ENCODE results near the gene CNOT6.
A peak's percentile ranks its signal among the peaks of the same experiment; 100 is the strongest.

CNOT6 gene

DNA sequence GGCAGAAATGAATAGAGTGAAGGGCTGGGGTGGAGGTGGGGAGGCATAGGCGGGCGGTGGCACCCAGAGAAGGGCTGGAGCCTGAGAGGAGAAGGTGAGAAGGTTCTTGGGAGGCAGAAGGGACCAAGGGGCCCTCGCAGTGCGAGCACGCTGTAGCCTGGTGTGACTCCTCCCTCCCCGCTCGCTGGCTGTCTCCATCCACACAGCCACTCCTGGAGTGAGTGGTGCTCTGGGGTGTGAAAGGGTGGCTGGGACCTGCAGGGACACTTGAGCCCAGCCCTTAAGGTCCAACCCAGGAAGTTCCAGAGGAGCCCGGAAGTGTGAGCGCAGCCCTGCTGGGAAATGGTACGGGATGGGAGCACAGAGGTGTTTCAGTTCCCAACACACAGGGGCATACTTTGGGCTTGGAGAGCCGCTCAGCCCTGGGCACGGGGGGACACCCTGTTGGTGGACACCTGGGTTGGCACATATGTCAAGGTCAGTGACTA lies 106.4 kb downstream of the CNOT6 start:
- DNase-seq (ENCODE audit: low read depth) = no peak

DNA sequence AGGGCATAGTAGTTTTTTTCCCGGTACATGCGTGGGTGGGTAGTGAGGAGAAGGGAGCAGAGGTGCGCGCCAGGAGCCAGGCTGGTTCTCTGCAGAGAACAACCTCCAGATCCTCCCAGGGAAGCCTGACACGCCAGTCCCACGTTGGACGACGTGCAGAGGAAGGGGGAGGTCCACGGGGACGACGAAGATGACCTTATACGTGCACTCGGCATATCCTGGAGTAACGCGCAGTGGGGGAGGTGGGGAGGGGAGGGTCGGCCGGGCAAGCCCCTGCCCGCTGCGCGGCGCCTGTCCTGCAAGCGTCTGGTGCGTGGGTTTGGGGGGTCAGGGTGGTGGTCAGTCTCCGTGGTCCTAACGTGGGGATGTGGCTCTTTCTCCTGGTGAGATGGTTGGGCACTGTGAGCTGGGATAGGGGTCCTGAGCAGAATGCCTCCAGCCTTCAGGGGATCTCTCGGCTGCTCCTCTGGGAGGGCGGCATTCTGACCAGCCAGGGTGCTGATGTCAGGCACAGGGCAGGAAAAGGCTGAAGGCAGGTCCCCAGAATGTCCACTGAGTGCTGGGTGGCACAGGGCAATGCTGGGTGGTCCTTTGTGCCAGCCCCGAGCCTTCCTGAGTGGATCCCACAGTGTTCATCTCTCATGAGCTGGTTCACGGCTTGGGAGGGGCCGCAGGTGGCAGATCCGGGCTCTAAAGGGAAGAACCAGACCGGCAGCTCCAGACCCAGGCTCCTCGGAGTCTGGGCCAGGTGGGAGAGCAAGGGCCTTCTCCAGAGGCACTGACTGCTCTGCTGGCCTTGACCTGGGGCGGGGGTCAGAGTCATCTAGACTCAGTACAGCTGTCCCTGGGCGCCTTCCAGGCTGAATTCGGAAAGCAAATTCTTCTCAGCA lies 107.7 kb downstream of the CNOT6 start:
- no peak for DNase-seq (ENCODE audit: low read depth)

- DNase-seq (ENCODE audit: low read depth) = no peak
Observed at GRCh38 chr5:180602481-180603075, 108.4 kb downstream of the CNOT6 start.

GRCh38 chr5:180603076-180603594 lies 109.0 kb downstream of the CNOT6 start:
- no peak for DNase-seq (ENCODE audit: low read depth)

GRCh38 chr5:180604271-180604670 lies 110.1 kb downstream of the CNOT6 start:
- DNase-seq (ENCODE audit: low read depth) = no peak

GRCh38 chr5:180605554-180606214 lies 111.5 kb downstream of the CNOT6 start:
- DNase-seq (ENCODE audit: low read depth) = no peak

DNA sequence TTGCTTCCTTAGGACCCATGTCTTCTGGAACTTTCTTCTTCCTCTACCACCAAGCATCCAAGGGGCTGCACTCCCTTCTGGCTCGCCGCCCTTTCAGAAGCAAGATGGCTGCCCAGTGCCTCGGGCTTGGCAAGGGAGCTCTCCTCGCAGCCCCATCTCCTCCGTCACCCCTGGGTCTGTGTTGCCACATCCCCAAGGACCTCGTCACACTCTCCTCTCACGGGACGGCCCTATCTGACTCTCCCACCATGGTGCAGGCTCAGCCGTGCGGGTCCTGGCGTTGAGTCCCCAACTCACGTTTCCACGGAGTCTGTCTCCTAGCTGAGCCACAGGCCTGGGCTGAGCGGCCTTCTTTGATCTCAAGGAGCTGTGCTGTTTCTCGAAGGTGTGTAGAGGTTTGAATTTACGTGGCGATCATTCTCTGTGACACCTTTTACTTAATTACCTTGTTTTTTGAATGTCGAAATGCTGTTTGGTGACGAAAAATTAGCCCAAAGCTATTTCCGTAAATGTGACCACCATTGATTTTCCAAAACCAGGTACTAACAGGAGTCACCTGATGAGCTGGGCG lies 112.1 kb downstream of the CNOT6 start:
- DNase-seq (ENCODE audit: low read depth) = no peak

DNA sequence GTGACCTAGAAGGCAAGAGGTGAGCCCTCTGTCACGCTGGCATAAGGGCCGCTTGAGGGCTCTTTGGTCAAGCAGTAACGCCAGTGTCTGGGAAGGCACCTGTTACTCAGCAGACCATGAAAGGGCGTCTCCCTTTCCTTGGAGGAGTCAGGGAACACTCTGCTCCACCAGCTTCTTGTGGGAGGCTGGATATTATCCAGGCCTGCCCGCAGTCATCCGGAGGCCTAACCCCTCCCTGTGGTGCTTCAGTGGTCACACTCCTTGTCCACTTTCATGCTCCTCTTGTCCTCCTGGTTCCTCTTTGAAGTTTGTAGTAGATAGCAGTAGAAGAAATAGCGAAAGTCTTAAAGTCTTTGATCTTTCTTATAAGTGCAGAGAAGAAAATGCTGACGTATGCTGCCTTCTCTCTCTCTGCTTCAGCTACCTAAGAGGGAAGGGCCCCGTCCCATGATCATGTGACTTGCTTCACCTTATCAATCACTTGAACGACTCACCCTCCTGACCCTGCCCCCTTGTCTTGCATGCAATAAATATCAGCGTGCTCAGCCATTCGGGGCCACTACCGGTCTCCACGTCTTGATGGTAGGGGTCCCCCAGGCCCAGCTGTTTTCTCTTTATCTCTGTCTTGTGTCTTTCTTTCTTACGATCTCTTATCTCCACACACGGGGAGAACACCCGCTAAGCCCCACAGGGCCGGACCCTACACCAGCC lies 113.8 kb downstream of the CNOT6 start:
- no peak for DNase-seq (ENCODE audit: low read depth)

DNA sequence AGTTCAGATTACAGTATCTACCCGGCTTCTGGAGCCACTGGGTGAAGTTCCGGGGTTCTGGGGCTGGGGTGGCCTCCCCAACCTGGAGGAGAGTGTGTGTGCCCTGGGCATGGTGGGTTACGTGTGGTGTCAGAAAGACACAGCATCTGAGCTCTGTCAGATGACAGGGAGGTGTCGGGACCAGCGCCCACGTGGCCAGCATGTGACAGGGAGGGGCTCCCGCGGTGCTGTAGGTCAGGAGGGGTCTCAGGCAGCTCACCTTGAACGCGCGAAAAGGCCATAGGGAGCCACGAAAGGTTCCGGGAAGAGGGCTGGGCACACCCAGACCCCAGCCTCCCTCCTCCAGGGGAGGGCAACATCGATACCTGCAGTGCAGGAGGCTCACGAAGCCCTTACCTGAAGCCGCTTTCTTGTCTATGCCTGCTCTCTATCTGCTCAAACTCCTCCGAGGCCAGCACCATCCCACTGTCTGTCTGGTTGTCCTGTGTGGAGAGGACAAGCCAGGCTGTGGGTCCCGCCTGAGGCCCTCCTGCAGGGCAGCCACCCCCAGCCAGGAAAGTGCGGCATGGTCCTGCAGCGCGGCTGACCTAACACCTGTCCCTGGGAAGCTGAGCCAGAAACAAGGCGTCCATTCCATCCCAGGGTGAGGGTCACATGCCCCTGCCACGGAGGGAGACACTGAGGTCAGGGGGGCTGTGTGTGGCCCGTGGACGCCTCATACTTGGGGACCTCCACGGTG lies 114.6 kb downstream of the CNOT6 start:
- DNase-seq (ENCODE audit: low read depth) = no peak

GRCh38 chr5:180609386-180609785 lies 115.2 kb downstream of the CNOT6 start:
- DNase-seq (ENCODE audit: low read depth) = no peak

- no peak for DNase-seq (ENCODE audit: low read depth)
Observed at GRCh38 chr5:180609817-180610550, 115.8 kb downstream of the CNOT6 start.

GRCh38 chr5:180611140-180611850 lies 117.1 kb downstream of the CNOT6 start:
- DNase-seq (ENCODE audit: low read depth) = no peak

DNA sequence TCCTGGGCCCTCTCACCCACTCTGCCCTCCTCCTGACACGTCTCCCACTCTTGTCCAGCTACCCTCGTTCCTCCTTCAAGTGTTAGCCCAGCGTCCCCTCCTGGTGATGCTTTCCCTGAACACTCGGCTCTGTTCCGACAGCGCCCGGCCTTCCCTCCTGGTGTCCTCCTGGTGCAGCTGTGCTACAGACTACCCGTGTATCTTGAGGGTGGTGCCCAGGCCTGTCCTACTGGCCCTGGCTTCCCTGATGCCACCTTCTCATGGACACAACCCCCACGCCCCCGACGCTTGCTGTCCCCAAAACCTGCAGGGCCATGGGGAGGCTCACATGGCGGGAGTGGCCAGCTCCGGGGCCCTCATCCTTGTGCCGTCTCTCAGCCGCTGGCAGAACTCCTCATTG lies 118.5 kb downstream of the CNOT6 start:
- no peak for DNase-seq (ENCODE audit: low read depth)

GRCh38 chr5:180613188-180613813 lies 119.1 kb downstream of the CNOT6 start:
- DNase-seq (ENCODE audit: low read depth) = no peak

- DNase-seq (ENCODE audit: low read depth) = no peak
Observed at GRCh38 chr5:180613814-180614188, 119.6 kb downstream of the CNOT6 start.

GRCh38 chr5:180618487-180618828 lies 124.3 kb downstream of the CNOT6 start:
- no peak for DNase-seq (ENCODE audit: low read depth)

- peak; percentile 11 for DNase-seq (ENCODE audit: low read depth)
Observed at GRCh38 chr5:180618829-180619562, 124.8 kb downstream of the CNOT6 start.

DNA sequence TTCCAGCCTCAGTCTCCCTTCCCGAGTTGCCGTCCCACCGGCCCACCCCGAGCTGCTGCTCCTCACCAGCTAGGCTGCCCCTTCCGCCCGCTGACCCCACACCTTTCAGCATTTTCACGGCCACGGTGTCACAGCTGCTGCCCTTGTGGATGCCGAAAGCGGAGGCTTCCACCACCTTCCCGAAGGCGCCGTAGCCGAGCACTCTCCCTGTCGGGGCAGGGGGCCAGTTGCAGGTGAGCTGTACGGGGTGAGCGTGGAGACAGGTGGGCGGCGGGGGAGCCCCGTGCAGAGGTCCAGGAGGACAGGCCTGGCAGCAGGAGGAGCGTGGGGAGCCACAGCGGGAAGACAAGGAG lies 125.4 kb downstream of the CNOT6 start:
- DNase-seq (ENCODE audit: low read depth) = no peak

- no peak for DNase-seq (ENCODE audit: low read depth)
Observed at GRCh38 chr5:180620014-180620413, 125.8 kb downstream of the CNOT6 start.

All from stimulated activated CD4-positive, alpha-beta T cell treated with anti-CD3 and anti-CD28 coated beads, Interleukin-2, amount 100 ng/mL, for 4 hours (primary cell).